Renal cortex interstitium (tissue), 11 donors: ENCODE results near the gene PLAAT4. TPM values are rescaled to one million over a fixed set of nuclear protein-coding genes. Genes with fewer than 3 reads are reported as not detected.
"Not testable (repeated sequence)": the region's sequence is repeated elsewhere in the genome, so short reads cannot be mapped to it uniquely, and the experiment has no call there.

Experiments used
- DNase-seq, 11 donors: peaks; one replicate each; pipeline ENCODE4 v3.0.0-alpha.2; 2013; ENCODE audit warnings: low read depth in 9 of 11, low spot score in 4 of 11; ENCODE audit errors: extremely low read depth in 1 of 11
- polyA plus RNA-seq, 3 donors: library from polyadenylated mRNA; unstranded; fragments of 120-200 nt; gene quantifications; one replicate each; pipeline ENCODE4 v1.2.1, GENCODE V29; 2013; ENCODE audit not compliant: insufficient read length in 3 of 3

The PLAAT4 gene
- polyA plus RNA-seq, 3 donors: 7.1 to 13.2 (median 7.1) TPM

- DNase-seq: not testable (repeated sequence)
Observed at GRCh38 chr11:63531074-63531792, 5.4 kb upstream of the PLAAT4 start.

- no peak for DNase-seq
Observed at GRCh38 chr11:63532117-63532516, 4.5 kb upstream of the PLAAT4 start.

- DNase-seq: no peak
Observed at GRCh38 chr11:63532799-63533475, 3.7 kb upstream of the PLAAT4 start.

GRCh38 chr11:63534076-63534475 lies 2.5 kb upstream of the PLAAT4 start:
- no peak for DNase-seq

GRCh38 chr11:63534895-63535461 lies 1.6 kb upstream of the PLAAT4 start:
- DNase-seq: no peak

- DNase-seq: no peak
Observed at GRCh38 chr11:63535734-63536133, 874 bp upstream of the PLAAT4 start.

GRCh38 chr11:63537293-63538101 lies 889 bp downstream of the PLAAT4 start:
- DNase-seq: peak in 1 of 11 donors; percentile 20

- not testable (repeated sequence) for DNase-seq
Observed at GRCh38 chr11:63542506-63542905, 5.9 kb downstream of the PLAAT4 start.

- no peak for DNase-seq
Observed at GRCh38 chr11:63543711-63544110, 7.1 kb downstream of the PLAAT4 start.

- no peak for DNase-seq
Observed at GRCh38 chr11:63547061-63547460, 10.5 kb downstream of the PLAAT4 start.

- no peak for DNase-seq
Observed at GRCh38 chr11:63548178-63548577, 11.6 kb downstream of the PLAAT4 start.

- no peak for DNase-seq
Observed at GRCh38 chr11:63549411-63549810, 12.8 kb downstream of the PLAAT4 start.

GRCh38 chr11:63550156-63550700 lies 13.6 kb downstream of the PLAAT4 start:
- not testable (repeated sequence) for DNase-seq

- DNase-seq: no peak
Observed at GRCh38 chr11:63551091-63551888, 14.7 kb downstream of the PLAAT4 start.

GRCh38 chr11:63551889-63552266 lies 15.3 kb downstream of the PLAAT4 start:
- no peak for DNase-seq

- no peak for DNase-seq
Observed at GRCh38 chr11:63552921-63553320, 16.3 kb downstream of the PLAAT4 start.

- DNase-seq: no peak
Observed at GRCh38 chr11:63553759-63554158, 17.2 kb downstream of the PLAAT4 start.

- no peak for DNase-seq
Observed at GRCh38 chr11:63554877-63555223, 18.2 kb downstream of the PLAAT4 start.
